DOHH2 (cell line): ENCODE data around the gene SFXN1.

Experiments used
- H3F3A ChIP-seq: fragments of 200-600 bp; sonication (generic), shearing (Covaris generic); 2 replicates; pipeline ENCODE4 v1.6.0; 2016; ENCODE audit warnings: antibody characterized with exemption, mild to moderate bottlenecking; ENCODE audit not compliant: control insufficient read depth, insufficient read depth
- H3K27ac ChIP-seq: fragments of 200-600 bp; sonication (generic); 2 replicates; pipeline ENCODE4 v1.5.1; 2014; ENCODE audit warnings: low read depth, mild to moderate bottlenecking, low read length, moderate library complexity
- H3K27me3 ChIP-seq: fragments of 200-600 bp; sonication (generic); 2 replicates; pipeline ENCODE4 v1.6.1; 2014; ENCODE audit warnings: mild to moderate bottlenecking, low read length, mixed read lengths; ENCODE audit not compliant: control insufficient read depth
- H3K36me3 ChIP-seq: fragments of 200-600 bp; sonication (generic); 2 replicates; pipeline ENCODE4 v1.6.1; 2014; ENCODE audit warnings: mild to moderate bottlenecking, low read length, moderate library complexity, mixed read lengths; ENCODE audit not compliant: control insufficient read depth
- H3K4me1 ChIP-seq: fragments of 200-600 bp; sonication (generic); 2 replicates; pipeline ENCODE4 v1.6.1; 2014; ENCODE audit warnings: mild to moderate bottlenecking, low read length, mixed read lengths; ENCODE audit not compliant: control insufficient read depth
- H3K4me2 ChIP-seq: fragments of 200-600 bp; sonication (generic); 2 replicates; pipeline ENCODE4 v1.6.0; 2014; ENCODE audit warnings: mild to moderate bottlenecking, low read length, moderate library complexity
- H3K4me3 ChIP-seq: fragments of 200-600 bp; sonication (generic); 2 replicates; pipeline ENCODE4 v1.5.1; 2014; ENCODE audit warnings: mild to moderate bottlenecking, low read length, mixed read lengths
- H3K79me2 ChIP-seq: fragments of 200-600 bp; sonication (generic); 2 replicates; pipeline ENCODE4 v1.6.1; 2014; ENCODE audit warnings: mild to moderate bottlenecking, low read length, mixed read lengths; ENCODE audit not compliant: control insufficient read depth
- H3K9me2 ChIP-seq: fragments of 200-600 bp; sonication (generic); replicated peaks from 2 replicates; pipeline ENCODE4 v1.6.1; 2014; ENCODE audit warnings: mild to moderate bottlenecking, low read length, mixed read lengths; ENCODE audit not compliant: control insufficient read depth
- H3K9me3 ChIP-seq: fragments of 200-600 bp; sonication (generic); 2 replicates; pipeline ENCODE4 v1.6.1; 2014; ENCODE audit warnings: antibody characterized with exemption, low read length, mixed read lengths; ENCODE audit not compliant: control insufficient read depth, insufficient read depth
- H4K20me1 ChIP-seq: fragments of 200-600 bp; sonication (generic); 2 replicates; pipeline ENCODE4 v1.6.0; 2014; ENCODE audit warnings: low read depth, mild to moderate bottlenecking, antibody characterized with exemption, low read length, moderate library complexity; ENCODE audit not compliant: control insufficient read depth, insufficient read depth
- CTCF ChIP-seq: fragments of 200-600 bp; sonication (generic); IDR thresholded peaks from one replicate; pipeline ENCODE4 v1.5.1; 2014; ENCODE audit warnings: antibody characterized with exemption, mild to moderate bottlenecking, low read depth, low read length; ENCODE audit not compliant: poor library complexity, severe bottlenecking
- EZH2phosphoT487 ChIP-seq: fragments of 200-600 bp; sonication (generic); IDR thresholded peaks from 2 replicates; pipeline ENCODE4 v1.6.1; 2017; ENCODE audit warnings: borderline replicate concordance, mild to moderate bottlenecking, antibody characterized with exemption, low read length, moderate library complexity, mixed read lengths

The SFXN1 gene

GRCh38 chr5:175471628-175472027, 6.7 kb upstream of the SFXN1 start:
- no peaks in the 10 kb centered on the region for H3K4me1 ChIP-seq
- no peaks in the 10 kb centered on the region for H3K9me3 ChIP-seq
- no peaks in the 10 kb centered on the region for H3K79me2 ChIP-seq

DNA sequence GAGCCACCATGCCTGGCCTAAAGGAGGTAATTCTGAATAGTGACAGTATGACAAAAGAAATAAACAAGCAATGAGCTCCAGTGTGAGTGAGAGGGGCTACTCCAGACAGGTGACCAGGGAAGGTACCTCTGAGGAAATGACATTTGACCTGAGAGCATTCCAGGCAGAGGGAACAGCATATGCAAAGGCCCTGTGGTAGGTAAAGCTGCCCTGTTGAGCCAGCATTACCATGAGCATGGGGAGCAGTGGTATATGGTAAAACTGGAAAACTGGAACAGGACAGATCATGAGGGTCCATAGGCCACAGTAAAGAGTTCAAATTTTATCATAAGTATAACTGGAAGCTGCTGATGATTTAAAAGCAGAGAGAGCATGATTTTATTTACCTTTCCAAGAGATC, 6.0 kb upstream of the SFXN1 start:
- Histone ChIP-seq H3K4me2 (no peak overlapping the region), H3K27ac (no peak overlapping the region), H3K9me2 (no peaks in the 10 kb centered on the region), H3K4me3 (no peak overlapping the region), H4K20me1 (no peaks in the 10 kb centered on the region), H3K27me3 (peaks cover 25% of the 10 kb centered on the region), H3F3A (no peaks in the 10 kb centered on the region), H3K9me3 (no peaks in the 10 kb centered on the region), H3K4me1 (no peaks in the 10 kb centered on the region), H3K79me2 (no peaks in the 10 kb centered on the region), H3K36me3 (no peaks in the 10 kb centered on the region)
- TF ChIP-seq EZH2phosphoT487, result no peak
- no peak for TF ChIP-seq CTCF

More at GRCh38 chr5:175471628-175472027, 6.7 kb upstream of the SFXN1 start:
- Histone ChIP-seq H3K27me3 (peaks cover 28% of the 10 kb centered on the region), H3K4me2 (no peak overlapping the region), H3K4me3 (no peak overlapping the region), H3K9me2 (no peaks in the 10 kb centered on the region), H3K27ac (no peak overlapping the region), H4K20me1 (no peaks in the 10 kb centered on the region), H3F3A (no peaks in the 10 kb centered on the region), H3K36me3 (no peaks in the 10 kb centered on the region)
- TF ChIP-seq EZH2phosphoT487 (no peak), CTCF (no peak)

GRCh38 chr5:175475248-175475647, 3.1 kb upstream of the SFXN1 start:
- Histone ChIP-seq H3K9me2 (no peaks in the 10 kb centered on the region), H3K4me3 (no peak overlapping the region), H3K36me3 (peaks cover 15% of the 10 kb centered on the region), H3K4me2 (no peak overlapping the region), H3F3A (no peaks in the 10 kb centered on the region), H3K27ac (no peak overlapping the region), H4K20me1 (peaks cover 6% of the 10 kb centered on the region), H3K4me1 (peaks cover 14% of the 10 kb centered on the region), H3K9me3 (no peaks in the 10 kb centered on the region), H3K27me3 (peaks cover 28% of the 10 kb centered on the region), H3K79me2 (peaks cover 23% of the 10 kb centered on the region)
- TF ChIP-seq EZH2phosphoT487, result no peak
- no peak for TF ChIP-seq CTCF
